ENCODE measurements around the gene RBM33. TPM values are rescaled to one million over a fixed set of nuclear protein-coding genes. Genes with fewer than 3 reads are reported as not detected.

Gene RBM33
- total and polyA plus RNA-seq, 9 of the 15 experiments (the other 6 are each of a cell fraction or from before 2014, with no cell fraction given), result 4.4 to 80.7 (median 27.3) TPM

- TF ChIP-seq HDAC3 (IDR thresholded peaks at IDR 0.05; ENCODE audit: borderline replicate concordance, partially characterized antibody) (no peak), IRF1 (CRISPR knock-in tag; IDR thresholded peaks at IDR 0.05; ENCODE audit: borderline replicate concordance) (no peak), HNRNPLL (IDR thresholded peaks at IDR 0.05; ENCODE audit: low read depth, low read length, poor library complexity, severe bottlenecking) (no peak)
These were observed 47.9 kb downstream of the RBM33 start (continued) for GRCh38 chr7:155692317-155692716.

GRCh38 chr7:155693826-155694225 lies 49.4 kb downstream of the RBM33 start:
- in situ Hi-C loops (cut with MboI), result no loop called here

More at GRCh38 chr7:155693826-155694225, 49.4 kb downstream of the RBM33 start:
- Histone ChIP-seq H4K20me1 (replicated peaks; ENCODE audit: control insufficient read depth, insufficient read depth, low read length) (peaks cover 12% of the 10 kb centered on the region), H3K9me3 (replicated peaks; ENCODE audit: control insufficient read depth, insufficient read depth, low read depth, low read length) (no peaks in the 10 kb centered on the region; the same call in 1 of the 2 replicates), H3K27me3 (ENCODE audit: control insufficient read depth in 2 of 2, insufficient read depth in 2 of 2, low read length in 2 of 2) (no peaks in the 10 kb centered on the region), H3K4me3 (no peak overlapping the region), H3K36me3 (ENCODE audit: control insufficient read depth, insufficient read depth, low read length) (peaks cover 32% of the 10 kb centered on the region), H2AFZ (ENCODE audit: low read depth, low read length) (no peak overlapping the region), H3K27ac (ENCODE audit: extremely low read depth, low read depth, low read length) (no peak overlapping the region), H3K4me2 (ENCODE audit: insufficient read depth, low read length) (no peak overlapping the region), H3K4me1 (replicated peaks in 1 of 2; ENCODE audit: control insufficient read depth in 2 of 2, insufficient read depth in 2 of 2, low read length in 2 of 2) (no peaks in the 10 kb centered on the region; a peak in 1 of 5 replicates), H3K79me2 (ENCODE audit: control insufficient read depth, insufficient read depth, low read length) (peaks cover 86% of the 10 kb centered on the region), H3K9me1 (ENCODE audit: control insufficient read depth, insufficient read depth, low read length) (no peaks in the 10 kb centered on the region), H3K9ac (ENCODE audit: insufficient read depth in 1 of 2, low read depth in 2 of 2, low read length in 2 of 2) (no peak overlapping the region)
- no TSS peak for BruUV-seq (replicated peaks)
- no peak for FAIRE-seq
- no peak for ATAC-seq
- intact Hi-C loops (cut with micrococcal nuclease), result no loop called here
- no peak for TF ChIP-seq DACH1 (IDR thresholded peaks at IDR 0.05; ENCODE audit: partially characterized antibody)
- POLR2A ChIA-PET, result no interaction called here
- CTCF ChIA-PET (ENCODE audit: low intra/inter-chr PET ratio), result no interaction called here
- DNase-seq (ENCODE audit: extremely low read depth in 1 of 4, low spot score in 3 of 4), result no peak
- 95% methylated on average over 5 of the region's 5 CpGs for WGBS (ENCODE audit: insufficient coverage, low coverage, missing lambda C conversion rate)

All from K562 (cell line).